Heart left ventricle (tissue), 13 donors: ENCODE data around the gene CNGB1.

ENCODE experiments used
- CTCF ChIP-seq, 12 donors: fragments of 200-600 bp; sonication (generic) in 4 of 12; IDR thresholded peaks; one replicate each; pipeline versions ENCODE4 v1.5.0 to v1.8.0; 2018 to 2022; ENCODE audit warnings: antibody characterized with exemption in 12 of 12, mild to moderate bottlenecking in 5 of 12
- POLR2A ChIP-seq, 2 donors: fragments of 450-650 bp; IDR thresholded peaks; one replicate each; pipeline ENCODE4 v1.6.1; 2017; ENCODE audit warnings: antibody characterized with exemption in 2 of 2, mild to moderate bottlenecking in 2 of 2, moderate library complexity in 2 of 2
- donor health status: ischemic (EF 13 %, LVEDD 7.1; RV severe dilation, severe dysfunction).
- donor health status: DM: no; HTN: yes; CAD: no.
- donor health status: DM: no; HTN: no; CAD: no.
- donor health status: ischemic (EF 25% LVEDD 6.9; RV normal size, moderate dysfunction).
- donor health status: ischemic (EF 25% LVEDD 5.7; RV mildly dilated, moderate dysfunction).
- donor health status: ischemic (EF 35%, LVEDD 5.7; RV mildly dilated, moderate dysfunction).
- donor health status: nonischemic (EF 11% LVEDD 7.7; RV severe dilation, severe dysfunction).
- donor health status: DM: yes; HTN: yes; CAD: no.
- donor health status: PGD.
- donor health status: ischemic (EF 29% LVEDD 5.4; RV normal size, mild dysfunction).
- donor health status: nonischemic (EF 23%, LVEDD 6.1; RV moderate dilation, normal function).

DNA sequence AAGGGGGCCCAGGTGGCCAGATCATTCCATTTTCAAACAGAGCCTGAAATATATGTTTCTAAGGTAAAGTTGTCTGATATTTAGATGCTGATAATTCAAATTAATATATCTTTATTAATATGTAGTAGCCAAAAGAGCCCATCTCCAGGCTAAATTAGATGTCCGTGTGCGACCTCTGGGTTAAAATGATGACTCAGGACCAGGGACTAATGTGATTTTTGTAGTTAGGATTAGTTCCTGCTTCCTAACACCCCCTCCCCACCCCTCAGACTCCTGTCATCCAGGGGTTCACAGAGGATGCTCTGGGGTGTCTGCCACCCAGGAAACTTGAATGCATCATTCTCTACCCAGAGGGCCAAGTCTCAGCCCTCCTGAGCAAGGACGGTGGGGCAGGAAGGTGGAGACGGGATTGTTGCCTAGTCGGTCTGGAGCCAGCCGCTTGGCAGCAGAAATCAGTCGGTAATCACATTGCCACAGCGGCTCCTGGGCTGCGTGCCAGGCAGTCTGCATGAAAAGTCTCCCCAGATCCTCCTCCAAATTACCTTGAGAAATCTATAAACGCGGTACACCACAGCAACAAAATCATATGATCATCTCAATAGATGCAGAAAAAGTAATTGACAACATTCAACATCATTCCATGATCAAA lies 29.8 kb downstream of the CNGB1 start:
- TF ChIP-seq CTCF (IDR thresholded peaks at IDR 0.05), result no peak
- no peak for TF ChIP-seq POLR2A (IDR thresholded peaks at IDR 0.05)
